GM10847 (cell line): ENCODE measurements around the gene TOP2A.

Source experiments
- POLR2A ChIP-seq: IDR thresholded peaks from 2 replicates; pipeline ENCODE4 v1.6.1; 2011; ENCODE audit not compliant: insufficient read length; ENCODE audit errors: extremely low read depth

TOP2A gene

DNA sequence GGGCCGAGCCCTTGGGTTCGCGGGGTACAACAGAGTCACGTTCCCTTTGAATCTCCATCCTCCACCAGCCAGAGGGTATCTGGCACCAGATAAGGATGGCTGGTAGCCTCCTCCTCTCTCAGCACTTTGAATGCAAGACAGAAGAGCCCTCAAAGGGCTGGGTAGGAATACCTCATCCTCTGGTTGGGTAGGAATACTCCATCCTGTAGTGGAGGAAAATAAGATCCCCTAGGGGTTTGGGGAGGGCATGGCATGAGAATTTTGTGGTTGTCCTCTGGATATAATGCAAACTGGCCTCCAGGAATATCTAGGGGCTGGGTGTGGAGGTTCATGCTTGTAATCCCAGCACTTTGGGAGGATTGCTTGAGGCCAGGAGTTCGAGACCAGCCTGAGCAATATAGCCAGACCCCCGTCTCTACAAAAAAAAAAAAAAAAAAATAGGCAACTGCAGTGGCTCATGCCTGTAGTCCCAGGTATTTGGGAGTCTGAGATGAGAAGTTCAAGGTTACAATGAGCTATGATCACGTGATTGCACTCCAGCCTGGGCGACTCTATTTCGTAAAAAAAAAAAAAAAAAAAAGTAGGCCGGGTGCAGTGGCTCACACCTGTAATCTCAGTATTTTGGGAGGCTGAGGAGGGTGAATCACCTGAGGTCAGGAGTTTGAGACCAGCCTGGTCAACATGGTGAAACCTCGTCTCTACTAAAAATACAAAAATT lies 28.2 kb upstream of the TOP2A start:
- no peak for TF ChIP-seq POLR2A

DNA sequence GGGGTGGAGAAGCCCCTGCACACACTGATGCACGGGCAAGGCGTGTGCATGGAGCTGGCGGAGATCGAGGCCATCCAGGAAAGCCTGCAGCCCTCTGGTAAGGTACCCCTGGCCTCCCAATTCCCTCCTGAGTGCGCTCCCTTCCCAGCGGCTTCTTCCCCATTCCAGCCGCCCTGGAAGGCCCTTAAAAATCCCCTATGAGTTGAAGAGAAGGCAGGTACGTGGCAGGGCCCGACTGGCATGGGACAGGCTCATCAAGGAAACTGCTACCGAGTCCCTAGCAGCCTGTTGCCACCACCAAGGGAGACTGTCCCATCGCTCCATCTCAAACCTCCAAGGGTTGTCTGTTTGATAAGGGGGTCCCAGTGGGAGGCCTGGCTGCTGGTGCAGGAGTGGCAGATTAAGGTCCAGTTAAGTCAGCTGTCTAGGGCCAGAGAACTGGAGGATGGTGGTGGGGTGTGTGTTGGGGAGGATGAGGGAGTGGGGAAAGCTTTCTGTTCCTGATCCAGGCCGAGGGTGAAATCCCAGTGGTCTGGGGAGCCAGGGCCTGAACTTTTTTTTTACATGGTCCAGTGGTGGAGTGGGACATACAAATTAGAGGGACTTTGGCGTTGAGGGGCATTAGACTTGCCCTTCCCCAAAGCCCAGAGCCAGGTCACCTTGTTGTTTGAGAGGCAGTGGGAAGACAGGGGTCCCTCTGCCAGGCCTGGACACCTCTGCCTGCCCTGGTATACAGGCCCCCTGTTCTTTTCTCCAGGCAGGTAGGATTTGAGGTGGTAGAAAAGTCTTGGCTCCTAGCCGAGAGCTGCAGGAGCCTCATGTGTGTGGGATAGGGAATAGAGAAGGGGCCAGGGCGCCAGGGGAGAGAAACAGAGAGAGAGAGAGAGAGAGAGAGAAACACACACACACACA lies 26.5 kb upstream of the TOP2A start:
- TF ChIP-seq POLR2A, result no peak

- TF ChIP-seq POLR2A, result no peak
Measured at GRCh38 chr17:40443196-40443987, 25.7 kb upstream of the TOP2A start, which contains the start of gene IGFBP4. IGFBP4 (plus strand) TSS chr17:40443450; CDS start chr17:40443736, 286 bp downstream.

GRCh38 chr17:40442392-40443195 lies 24.9 kb upstream of the TOP2A start:
- no peak for TF ChIP-seq POLR2A

DNA sequence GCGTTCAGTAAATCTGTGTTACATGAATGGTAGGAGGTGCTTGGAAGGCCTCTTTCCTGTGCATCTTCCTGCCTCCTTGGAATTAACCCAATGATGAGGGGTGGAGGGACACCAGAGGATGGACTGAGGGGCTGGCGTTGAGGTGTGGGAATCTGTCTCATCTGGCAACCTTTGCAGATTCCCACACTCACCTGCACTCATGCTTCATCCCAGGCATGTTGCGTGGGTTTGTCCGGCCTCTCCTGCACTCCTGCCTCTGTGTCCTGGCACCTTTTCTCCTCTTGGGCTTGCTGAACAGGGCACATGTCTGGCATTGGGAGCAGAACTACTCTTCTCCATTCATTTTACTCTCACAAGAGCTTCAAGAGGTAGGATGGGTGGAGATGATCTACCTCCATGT lies 22.5 kb upstream of the TOP2A start:
- TF ChIP-seq POLR2A, result no peak

GRCh38 chr17:40437095-40437732 lies 19.5 kb upstream of the TOP2A start:
- TF ChIP-seq POLR2A, result no peak

DNA sequence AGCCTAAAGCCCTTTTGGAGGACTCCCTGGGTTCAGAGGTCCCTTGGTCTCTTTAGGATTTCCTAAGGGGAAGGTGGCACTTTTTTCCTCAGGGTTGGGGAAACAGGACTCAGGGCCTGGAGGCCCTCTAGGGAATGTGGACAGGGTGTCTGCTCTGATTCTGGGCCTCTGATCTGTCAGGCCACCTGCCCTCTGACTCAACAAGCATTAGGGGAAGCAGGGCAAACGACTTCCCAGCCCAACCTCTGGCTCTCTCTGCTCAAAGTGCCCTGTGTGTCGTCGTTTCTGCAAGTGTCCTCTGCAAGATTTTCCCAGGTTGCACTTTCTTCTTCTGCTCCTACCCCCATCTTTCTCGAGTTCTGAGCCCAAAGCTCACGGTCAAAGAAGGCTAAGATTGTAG lies 18.9 kb upstream of the TOP2A start:
- no peak for TF ChIP-seq POLR2A

GRCh38 chr17:40433551-40434415 lies 16.1 kb upstream of the TOP2A start:
- TF ChIP-seq POLR2A, result no peak

DNA sequence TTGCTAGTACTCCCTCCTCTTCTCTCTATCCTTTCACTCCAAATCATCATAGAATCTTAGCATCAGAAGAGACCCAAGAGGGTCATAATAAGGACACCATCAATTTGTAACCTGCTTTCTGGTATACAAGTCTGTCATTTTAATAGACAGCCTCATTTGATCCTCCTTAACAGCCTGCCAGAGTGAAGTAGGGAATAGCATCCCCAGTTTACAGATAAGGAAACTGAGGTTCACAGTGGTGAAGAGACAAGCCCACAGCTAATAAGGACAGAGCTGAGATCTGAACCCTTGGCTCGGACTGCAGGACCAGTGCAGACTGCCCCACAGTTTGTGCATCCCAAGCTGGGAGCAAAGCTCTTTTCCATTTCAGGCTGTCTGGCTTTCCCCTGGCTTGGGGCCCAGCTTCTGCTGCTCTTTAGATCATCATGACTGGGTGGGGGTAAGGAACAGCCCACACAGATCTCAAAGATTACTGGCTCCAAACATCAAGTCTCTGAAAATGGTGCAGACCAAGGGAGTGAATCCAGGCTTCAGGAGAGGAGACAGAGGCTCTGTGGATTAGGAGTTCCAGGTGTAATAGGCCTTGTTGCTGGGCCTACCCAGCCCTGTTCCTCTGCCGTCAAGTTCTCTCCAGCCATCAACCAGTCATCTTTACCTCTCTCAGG lies 15.3 kb upstream of the TOP2A start:
- no peak for TF ChIP-seq POLR2A

- TF ChIP-seq POLR2A, result no peak
Measured at GRCh38 chr17:40431231-40431602, 13.5 kb upstream of the TOP2A start.

DNA sequence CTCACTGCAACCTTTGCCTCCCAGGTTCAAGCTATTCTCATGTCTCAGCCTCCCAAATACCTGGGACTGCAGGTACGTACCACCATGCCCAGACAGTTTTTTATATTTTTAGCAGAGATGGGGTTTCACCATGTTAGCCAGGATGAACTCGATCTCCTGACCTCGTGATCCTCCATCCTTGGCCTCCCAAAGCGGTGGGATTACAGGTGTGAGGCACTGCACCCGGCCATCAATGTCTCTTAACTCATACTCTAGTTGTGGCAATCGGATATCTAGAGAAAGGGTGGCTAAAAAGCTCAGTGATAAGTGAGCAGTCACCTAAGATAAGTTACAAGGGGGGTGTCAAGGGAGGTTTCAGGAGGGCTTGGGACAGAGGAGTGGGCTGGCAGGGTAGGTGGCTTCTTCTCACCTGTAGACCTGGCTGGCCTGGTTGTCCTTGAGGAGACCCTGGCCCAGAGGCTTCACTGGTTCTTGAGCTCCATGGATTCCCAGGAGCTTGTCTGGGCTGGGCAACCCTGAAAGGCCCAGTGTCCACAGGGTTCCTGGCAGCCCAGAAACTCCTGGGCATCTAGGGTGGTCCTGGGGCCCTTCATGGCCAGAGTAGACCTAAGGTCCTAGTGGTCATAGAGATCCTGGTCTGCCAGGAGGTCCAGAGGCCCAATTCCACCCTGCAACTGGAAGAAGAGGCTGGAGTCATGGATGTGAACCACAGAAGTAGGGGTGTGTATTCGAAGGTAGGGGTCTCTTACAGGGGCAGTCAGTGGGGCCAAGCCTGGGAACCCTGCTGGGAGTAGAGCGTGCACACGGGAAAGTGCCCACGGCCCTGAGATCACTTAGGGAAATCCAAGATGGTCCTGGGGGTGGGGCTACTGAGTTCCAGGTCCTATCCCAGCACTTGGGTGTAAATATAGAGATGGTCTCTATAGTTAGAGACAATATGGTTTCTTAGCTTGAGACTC lies 12.9 kb upstream of the TOP2A start:
- no peak for TF ChIP-seq POLR2A
